Measurements from ENCODE around the gene PRXL2B. TPM values are rescaled to one million over a fixed set of nuclear protein-coding genes. Genes with fewer than 3 reads are reported as not detected.

PRXL2B gene
- total RNA-seq, 4 donors from 2014 or later = 33.7 to 101 (median 50.1) TPM

DNA sequence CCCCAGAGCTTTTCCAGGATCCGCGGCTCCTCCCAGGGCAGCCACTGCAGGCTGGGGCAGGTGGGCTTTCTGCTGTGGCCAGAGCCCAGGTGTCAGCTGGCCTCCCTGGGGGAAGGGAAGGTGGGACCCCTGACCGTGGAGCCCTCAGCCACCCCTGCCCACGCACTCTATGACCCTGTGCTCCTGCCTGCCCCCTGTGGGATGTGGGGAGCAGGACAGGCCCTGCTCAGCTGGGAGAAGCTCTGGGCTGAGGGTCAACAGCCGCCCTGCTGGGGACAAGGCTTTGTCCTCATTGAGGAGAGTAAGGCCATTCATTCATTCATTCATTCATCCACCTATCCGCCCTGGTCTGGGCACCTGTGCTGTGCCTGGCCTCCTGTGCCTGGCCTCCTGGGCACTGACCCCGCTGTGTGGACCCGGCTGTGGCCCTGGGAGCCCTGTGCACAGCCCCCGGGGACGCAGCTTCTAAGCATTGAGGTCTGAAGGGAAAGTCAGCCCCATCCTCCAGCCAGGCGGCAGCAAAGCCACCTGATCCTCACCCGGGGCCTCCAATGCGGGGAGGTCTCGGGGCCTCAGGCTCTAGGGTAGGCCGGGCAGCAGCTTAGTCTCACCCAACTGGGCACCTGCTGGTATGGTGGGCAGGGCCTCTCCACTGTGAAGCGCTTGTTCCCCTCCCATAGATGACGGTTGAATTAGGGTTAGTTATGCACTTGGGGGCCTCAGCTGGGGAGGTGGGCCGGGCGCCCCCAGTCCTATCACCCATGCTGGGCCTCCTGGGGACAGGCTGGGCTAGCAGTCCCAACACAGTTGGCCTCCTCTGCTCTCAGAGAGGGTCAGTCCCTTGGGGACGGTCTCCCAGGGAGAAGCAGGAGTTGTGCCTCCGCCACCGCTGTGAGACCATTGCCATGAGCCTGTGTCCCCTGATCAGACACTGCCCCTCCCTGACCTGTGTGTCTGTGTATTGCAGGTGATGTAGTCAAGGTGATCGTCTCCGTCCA, 24.4 kb upstream of the PRXL2B start:
- intact Hi-C loops (cut with DNase I; ENCODE audit: low total_unique reads) = no loop called here
- H3K9me3 ChIP-seq = no peaks in the 10 kb centered on the region
- TF ChIP-seq, protein P1, sequence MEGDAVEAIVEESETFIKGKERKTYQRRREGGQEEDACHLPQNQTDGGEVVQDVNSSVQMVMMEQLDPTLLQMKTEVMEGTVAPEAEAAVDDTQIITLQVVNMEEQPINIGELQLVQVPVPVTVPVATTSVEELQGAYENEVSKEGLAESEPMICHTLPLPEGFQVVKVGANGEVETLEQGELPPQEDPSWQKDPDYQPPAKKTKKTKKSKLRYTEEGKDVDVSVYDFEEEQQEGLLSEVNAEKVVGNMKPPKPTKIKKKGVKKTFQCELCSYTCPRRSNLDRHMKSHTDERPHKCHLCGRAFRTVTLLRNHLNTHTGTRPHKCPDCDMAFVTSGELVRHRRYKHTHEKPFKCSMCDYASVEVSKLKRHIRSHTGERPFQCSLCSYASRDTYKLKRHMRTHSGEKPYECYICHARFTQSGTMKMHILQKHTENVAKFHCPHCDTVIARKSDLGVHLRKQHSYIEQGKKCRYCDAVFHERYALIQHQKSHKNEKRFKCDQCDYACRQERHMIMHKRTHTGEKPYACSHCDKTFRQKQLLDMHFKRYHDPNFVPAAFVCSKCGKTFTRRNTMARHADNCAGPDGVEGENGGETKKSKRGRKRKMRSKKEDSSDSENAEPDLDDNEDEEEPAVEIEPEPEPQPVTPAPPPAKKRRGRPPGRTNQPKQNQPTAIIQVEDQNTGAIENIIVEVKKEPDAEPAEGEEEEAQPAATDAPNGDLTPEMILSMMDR (IDR thresholded peaks at IDR 0.05) = peak in 4 of 5 experiments; percentile 41 to 65 (median 49)
- TF ChIP-seq POLR2AphosphoS5 (IDR thresholded peaks at IDR 0.05) (no peak), POLR2A (IDR thresholded peaks at IDR 0.05) (no peak)
- H3K4me1 ChIP-seq = peaks cover 9 to 40% (median 33%) of the 10 kb centered on the region in 4 donors
- no peak overlapping the region for H3K27ac ChIP-seq
- no peaks in the 10 kb centered on the region for H3K27me3 ChIP-seq
- DNase-seq = no peak
- in situ Hi-C loops (cut with MboI; ENCODE audit: low pct_ligation_motif_present in 1 of 4, low pct_unique_long_range_greater_than_20kb in 1 of 4, low sequenced_read_pairs in 3 of 4) = loop anchor here in 1 of 4 donors (25.0 kb wide), 1 partner anchor 150 kb away; the partner anchor contains the start of gene PEX10
- H3K4me3 ChIP-seq = no peak overlapping the region
- peaks cover 0 to 10% (median 0%) of the 10 kb centered on the region in 4 donors for H3K36me3 ChIP-seq
- WGBS, 2 donors (ENCODE audit: low coverage in 1 of 2) = 90% methylated on average over 24 of the region's 24 CpGs; no CpG with 5 or more reads in 1 of the 2 donors

GRCh38 chr1:2563205-2563604, 23.4 kb upstream of the PRXL2B start:
- intact Hi-C loops (cut with DNase I; ENCODE audit: low total_unique reads) = no loop called here
- TF ChIP-seq POLR2AphosphoS5 (IDR thresholded peaks at IDR 0.05) = no peak
- no peak for TF ChIP-seq POLR2A (IDR thresholded peaks at IDR 0.05)
- no peak for TF ChIP-seq EP300 (IDR thresholded peaks at IDR 0.05; ENCODE audit: low read depth)
- TF ChIP-seq, protein P1 (IDR thresholded peaks at IDR 0.05) = no peak
- Histone ChIP-seq H3K36me3 (peaks cover 0 to 10% (median 0%) of the 10 kb centered on the region in 4 donors), H3K9me3 (no peaks in the 10 kb centered on the region), H3K27me3 (no peaks in the 10 kb centered on the region), H3K27ac (no peak overlapping the region), H3K4me1 (peaks cover 0 to 29% (median 23%) of the 10 kb centered on the region in 4 donors), H3K4me3 (no peak overlapping the region)
- no peak for DNase-seq
- WGBS, 2 donors (ENCODE audit: low coverage in 1 of 2) = 88% methylated on average over 13 of the region's 18 CpGs; no CpG with 5 or more reads in 1 of the 2 donors
- in situ Hi-C loops (cut with MboI; ENCODE audit: low pct_ligation_motif_present in 1 of 4, low pct_unique_long_range_greater_than_20kb in 1 of 4, low sequenced_read_pairs in 3 of 4) = loop anchor here in 1 of 4 donors (25.0 kb wide), 1 partner anchor 151 kb away; the partner anchor contains the start of gene PEX10

DNA sequence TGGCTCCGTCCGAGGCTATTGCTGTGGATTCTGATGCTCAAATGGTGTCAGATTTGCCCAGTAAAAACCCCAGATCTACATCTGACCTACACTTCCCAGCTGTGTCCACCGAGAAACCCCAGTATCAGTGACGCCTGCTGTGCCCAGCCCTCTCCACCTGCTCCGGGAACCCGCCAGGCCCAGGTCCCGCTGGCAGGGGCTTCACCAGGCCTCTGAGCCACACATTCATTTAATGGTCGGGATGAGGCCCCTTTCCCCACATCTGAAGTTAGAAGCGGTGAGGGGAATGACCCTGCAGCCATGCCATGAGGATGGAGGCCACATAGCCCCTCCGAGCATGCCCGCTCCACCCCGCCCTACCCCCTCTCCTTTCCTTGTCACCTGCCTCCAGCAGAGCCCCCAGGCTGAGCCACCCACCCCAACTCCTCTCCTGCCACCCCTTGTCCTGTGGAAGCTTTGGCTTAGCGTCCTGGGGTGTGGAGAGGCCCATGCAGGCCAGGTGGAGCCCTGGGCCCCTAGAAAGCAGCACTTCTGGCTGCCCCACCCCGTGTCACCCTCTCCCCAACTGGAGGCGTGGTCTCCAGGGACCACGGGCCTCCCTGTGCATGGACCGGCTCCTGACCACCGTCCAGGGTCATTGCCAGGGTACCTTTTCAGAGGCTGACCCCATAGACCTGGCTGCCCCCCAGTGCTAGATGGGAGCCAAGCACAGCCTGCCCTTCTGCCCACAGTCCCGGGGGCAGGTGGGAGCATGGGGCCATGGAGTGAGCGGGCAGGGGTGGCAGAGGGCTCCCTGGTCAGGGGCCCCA, 22.4 kb upstream of the PRXL2B start:
- in situ Hi-C loops (cut with MboI; ENCODE audit: low pct_ligation_motif_present in 1 of 4, low pct_unique_long_range_greater_than_20kb in 1 of 4, low sequenced_read_pairs in 3 of 4) = loop anchor here in 1 of 4 donors (25.0 kb wide), 1 partner anchor 152 kb away; the partner anchor contains the start of gene PEX10

More for the DNA sequence above, 22.4 kb upstream of the PRXL2B start:
- intact Hi-C loops (cut with DNase I; ENCODE audit: low total_unique reads) = no loop called here
- Histone ChIP-seq H3K9me3 (no peaks in the 10 kb centered on the region), H3K27me3 (no peaks in the 10 kb centered on the region), H3K4me3 (no peak overlapping the region), H3K36me3 (peaks cover 0 to 10% (median 0%) of the 10 kb centered on the region in 4 donors), H3K4me1 (peaks cover 0 to 21% (median 17%) of the 10 kb centered on the region in 4 donors), H3K27ac (peak overlapping the region in 2 of 4 donors; percentile 30 to 43)
- TF ChIP-seq POLR2AphosphoS5 (IDR thresholded peaks at IDR 0.05) = no peak
- TF ChIP-seq, protein P1 (IDR thresholded peaks at IDR 0.05) = no peak
- TF ChIP-seq EP300 (IDR thresholded peaks at IDR 0.05; ENCODE audit: low read depth) = no peak
- no peak for TF ChIP-seq POLR2A (IDR thresholded peaks at IDR 0.05)
- DNase-seq = no peak
- 83 to 100% methylated on average over 1 to 20 of the region's 20 CpGs for WGBS, 2 donors (ENCODE audit: low coverage in 1 of 2)

All from transverse colon (tissue), 4 donors.